HG03280 (cell line): ENCODE results near the gene TRIM7.

ENCODE experiments used
- ATAC-seq: cut with Tn5 transposase; IDR thresholded peaks from one replicate; pipeline ENCODE4 v1.9.1; 2021; ENCODE audit warnings: mild to moderate bottlenecking, moderate library complexity; ENCODE audit not compliant: unreplicated experiment

The TRIM7 gene

GRCh38 chr5:181233088-181233800 is 28.2 kb upstream of the TRIM7 start:
- ATAC-seq = no peak

- no peak for ATAC-seq
Observed at GRCh38 chr5:181232593-181232992, 27.6 kb upstream of the TRIM7 start.

GRCh38 chr5:181231432-181231831 is 26.4 kb upstream of the TRIM7 start:
- ATAC-seq = no peak

DNA sequence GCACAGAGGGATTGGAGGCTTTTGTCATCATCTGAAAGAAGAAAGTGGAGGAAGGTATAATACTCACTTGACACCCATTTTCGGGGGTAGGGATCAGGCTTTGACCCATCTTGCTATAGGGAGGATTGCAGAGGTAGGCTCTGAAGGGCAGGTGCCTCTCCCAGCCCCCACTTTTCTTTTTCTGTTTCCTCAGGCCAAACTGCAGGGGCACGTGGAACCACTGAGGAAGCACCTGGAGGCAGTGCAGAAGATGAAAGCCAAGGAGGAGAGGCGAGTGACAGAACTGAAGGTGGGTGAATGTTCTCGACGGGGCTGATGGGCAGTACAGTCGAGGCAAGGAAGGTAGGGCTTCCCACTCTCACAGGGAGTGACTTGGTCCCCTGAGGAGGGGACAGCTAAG is 25.6 kb upstream of the TRIM7 start:
- no peak for ATAC-seq

DNA sequence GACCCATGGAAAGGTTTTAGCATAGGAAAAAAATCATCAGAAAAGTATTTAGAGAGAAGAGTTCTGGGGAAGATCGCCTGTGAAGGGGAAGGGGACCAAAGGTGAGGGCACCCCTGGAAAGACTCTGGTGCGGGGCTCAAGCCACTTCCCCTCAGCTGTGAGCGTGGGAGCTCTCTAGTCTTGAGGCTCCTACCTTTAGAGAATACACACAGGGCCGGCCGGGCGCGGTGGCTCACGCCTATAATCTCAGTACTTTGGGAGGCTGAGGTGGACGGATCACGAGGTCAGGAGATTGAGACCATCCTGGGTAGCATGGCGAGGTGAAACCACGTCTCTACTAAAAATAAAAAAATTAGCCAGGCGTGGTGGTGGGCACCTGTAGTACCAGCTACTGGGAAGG is 25.0 kb upstream of the TRIM7 start:
- ATAC-seq = no peak

- no peak for ATAC-seq
Observed at GRCh38 chr5:181224390-181225229, 19.6 kb upstream of the TRIM7 start.

DNA sequence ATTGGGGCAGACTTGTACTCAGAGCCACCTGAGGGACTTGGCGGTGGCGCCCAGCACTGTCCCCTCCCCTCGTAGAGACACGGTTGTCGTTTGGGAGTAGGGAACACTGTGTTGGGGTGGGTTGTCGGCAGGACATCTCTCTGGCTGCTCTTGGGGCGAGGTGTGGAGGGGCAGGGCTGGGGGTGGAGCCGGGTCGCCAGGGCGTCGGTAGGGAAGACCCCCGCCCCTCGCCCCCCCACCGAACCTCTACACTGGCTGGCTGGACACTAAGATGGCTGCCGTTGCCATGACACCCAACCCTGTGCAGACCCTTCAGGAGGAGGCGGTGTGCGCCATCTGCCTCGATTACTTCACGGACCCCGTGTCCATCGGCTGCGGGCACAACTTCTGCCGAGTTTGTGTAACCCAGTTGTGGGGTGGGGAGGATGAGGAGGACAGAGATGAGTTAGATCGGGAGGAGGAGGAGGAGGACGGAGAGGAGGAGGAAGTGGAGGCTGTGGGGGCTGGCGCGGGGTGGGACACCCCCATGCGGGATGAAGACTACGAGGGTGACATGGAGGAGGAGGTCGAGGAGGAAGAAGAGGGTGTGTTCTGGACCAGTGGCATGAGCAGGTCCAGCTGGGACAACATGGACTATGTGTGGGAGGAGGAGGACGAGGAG is 18.9 kb upstream of the TRIM7 start:
- ATAC-seq = peak; percentile 2

- ATAC-seq = peak; percentile 61
Observed at GRCh38 chr5:181223058-181223728, 18.2 kb upstream of the TRIM7 start, which contains the start of gene TRIM41. Gene TRIM41 (plus strand): TSS chr5:181223281. CDS start chr5:181224000, 719 bp downstream.

DNA sequence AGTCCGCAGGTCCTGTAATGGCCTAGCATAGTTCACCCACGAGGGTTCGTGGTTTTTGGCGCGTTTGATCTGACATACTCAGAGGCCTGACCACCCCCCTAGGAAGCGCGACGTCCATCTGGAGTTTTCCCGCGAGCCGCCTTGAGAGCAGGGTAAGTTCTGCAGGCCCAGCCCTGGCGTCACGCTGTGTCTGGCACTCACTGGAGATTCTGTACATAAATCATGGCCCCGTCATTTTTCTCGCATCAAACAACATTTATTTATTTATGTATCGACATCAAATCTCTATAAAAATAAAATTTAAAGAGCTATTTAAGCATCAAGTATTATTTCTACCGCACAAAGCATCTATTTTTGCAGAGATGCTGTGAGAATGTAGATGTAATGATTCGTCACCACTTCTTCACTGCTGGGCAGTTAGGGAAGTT is 17.6 kb upstream of the TRIM7 start:
- no peak for ATAC-seq

DNA sequence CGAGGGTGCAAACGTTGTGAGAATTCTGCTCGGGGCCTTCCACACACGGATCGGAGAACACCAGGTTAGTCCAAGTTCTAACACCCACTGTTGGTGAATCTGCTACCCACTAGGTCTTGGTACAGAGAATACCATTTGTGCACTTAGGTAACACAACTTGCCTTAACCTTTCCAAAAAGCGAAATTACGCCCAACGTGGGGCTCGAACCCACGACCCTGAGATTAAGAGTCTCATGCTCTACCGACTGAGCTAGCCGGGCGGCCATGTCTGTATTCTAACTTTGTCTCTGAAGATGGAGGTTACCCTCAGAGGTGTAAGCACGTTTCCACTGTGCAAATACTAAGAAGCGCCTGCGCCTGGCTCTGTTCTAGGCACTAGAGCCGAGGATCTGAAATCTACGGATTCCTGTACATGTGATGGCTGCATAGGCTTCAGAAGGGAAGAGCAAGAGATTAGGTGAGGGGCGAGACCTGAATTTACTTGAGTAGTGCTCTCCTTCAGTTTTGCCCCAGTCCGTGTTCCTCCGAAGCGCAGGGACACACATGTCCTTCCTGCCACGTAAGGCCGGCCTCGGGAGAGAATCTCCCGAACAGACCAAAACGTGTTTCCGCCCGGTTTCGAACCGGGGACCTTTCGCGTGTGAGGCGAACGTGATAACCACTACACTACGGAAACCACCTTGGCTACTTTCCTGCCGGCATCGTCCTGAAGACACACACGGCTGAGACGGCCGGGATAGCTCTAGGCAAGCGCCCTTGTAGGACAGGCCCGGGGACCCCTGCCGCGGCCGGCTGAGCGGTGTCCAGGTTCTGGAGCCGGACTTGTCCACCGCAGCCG is 17.0 kb upstream of the TRIM7 start:
- peak; percentile 25 for ATAC-seq

GRCh38 chr5:181221105-181221791 is 16.3 kb upstream of the TRIM7 start:
- no peak for ATAC-seq

- ATAC-seq = no peak
Observed at GRCh38 chr5:181220178-181220515, 15.2 kb upstream of the TRIM7 start.

DNA sequence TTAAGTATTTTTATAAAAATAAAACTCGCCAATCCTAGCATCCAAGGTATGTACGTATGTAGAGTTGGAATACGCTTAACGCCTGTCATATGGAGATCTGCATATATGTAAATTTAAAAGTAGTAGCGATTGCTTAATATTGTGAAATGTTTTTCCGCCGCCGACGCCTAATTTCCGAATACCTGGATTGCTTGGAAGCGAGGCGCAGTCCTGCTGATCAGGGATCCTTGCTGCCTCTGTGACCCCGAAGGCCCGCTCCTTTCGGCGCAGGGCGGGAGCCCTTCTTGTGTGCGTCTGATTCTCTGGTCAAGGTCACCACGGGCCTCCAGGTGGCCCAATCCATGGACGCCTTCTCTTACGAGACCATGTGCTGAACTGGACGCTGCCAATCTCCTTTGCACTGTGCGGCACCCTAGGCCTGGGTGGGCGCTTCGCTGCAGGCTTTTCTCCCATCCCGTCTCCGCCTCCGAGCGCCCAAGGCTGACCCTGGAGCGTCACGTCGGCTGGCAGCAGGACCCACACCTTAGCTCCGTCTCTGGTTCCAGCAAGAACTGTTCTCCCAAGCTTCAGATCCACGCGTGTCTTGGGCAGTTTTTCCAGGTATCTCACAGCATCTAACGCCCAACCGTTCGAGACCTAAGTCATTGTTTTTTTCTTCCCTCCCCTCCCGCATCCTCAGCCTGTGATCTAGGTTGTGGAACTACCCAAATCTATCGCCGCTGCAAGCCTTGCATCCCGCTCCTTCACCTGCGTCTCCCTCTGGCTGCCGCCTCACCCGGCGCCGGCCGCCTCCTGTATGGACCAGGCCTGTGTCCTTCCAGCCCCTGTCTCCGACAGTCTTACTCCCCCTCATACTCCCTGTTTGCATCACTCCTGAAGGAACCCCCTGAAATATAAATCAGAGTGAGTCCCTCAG is 14.5 kb upstream of the TRIM7 start:
- no peak for ATAC-seq

- ATAC-seq = no peak
Observed at GRCh38 chr5:181218795-181219124, 13.8 kb upstream of the TRIM7 start.

- peak; percentile 16 for ATAC-seq
Observed at GRCh38 chr5:181217803-181218062, 12.7 kb upstream of the TRIM7 start.

GRCh38 chr5:181217111-181217802 is 12.3 kb upstream of the TRIM7 start:
- peak; percentile 17 for ATAC-seq

DNA sequence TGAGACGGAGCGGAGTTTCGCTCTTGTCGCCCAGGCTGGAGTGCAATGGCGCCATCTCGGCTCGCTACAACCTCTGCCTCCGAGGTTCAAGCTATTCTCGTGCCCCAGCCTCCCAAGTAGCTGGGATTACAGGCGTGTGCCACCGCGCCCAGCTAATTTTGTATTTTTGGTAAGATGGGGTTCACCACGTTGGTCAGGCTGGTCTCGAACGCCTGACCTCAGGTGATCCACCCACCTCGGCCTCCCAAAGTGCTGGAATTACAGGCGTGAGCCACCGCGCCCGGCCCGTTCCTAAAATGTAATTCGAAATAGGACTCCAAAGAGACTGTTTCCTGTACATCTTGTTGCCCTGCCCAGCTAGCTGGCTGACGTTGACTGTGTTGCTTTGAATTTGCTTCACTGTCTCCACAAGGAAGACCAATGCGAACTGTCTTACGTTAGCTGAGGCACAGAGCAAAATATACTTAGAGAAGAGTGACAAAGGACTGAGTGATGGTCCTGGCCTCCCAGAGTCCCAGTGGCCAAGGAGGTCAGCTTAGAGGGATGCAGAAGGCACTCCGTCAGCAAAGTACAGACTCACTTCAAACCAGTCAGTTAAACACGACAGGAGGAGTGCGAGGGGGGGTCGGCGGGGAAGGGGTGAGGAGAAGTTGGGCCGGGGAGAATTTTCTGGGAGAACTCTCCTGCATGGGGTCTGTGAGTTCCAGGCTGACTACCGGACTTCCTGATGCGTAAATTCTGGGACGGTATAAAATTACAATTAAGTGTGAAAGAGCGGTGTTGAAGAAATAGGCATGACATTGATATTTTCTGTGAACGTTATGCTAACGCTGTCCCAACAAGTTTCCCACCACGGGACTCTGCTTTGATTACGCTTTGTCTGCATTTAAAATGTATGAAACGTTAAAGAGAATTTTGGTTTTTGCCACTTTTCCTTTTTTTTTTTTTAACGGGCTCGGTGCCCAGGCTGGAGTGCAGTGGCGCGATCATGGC is 11.3 kb upstream of the TRIM7 start:
- ATAC-seq = no peak
